ENCODE results near the gene LRP1B.

DNA sequence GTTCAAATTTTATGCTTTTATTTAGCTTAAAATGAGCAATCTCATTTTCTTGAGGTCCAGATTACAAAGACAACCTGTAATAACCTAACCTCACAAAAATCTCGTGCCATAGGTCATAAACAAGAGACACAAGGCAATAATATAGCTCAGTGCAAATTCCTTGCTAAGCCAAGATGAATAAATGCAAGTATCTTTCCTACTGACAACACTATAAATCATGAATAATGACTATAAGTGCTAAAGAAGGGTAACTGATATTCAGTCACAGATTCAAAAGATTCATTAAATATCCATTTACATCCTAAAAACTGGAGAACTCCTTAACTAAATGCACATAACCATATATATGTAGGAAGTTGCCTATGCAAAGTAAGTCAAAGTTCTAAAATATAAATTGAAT, 1641.6 kb downstream of the LRP1B start:
- TF ChIP-seq, protein P1, sequence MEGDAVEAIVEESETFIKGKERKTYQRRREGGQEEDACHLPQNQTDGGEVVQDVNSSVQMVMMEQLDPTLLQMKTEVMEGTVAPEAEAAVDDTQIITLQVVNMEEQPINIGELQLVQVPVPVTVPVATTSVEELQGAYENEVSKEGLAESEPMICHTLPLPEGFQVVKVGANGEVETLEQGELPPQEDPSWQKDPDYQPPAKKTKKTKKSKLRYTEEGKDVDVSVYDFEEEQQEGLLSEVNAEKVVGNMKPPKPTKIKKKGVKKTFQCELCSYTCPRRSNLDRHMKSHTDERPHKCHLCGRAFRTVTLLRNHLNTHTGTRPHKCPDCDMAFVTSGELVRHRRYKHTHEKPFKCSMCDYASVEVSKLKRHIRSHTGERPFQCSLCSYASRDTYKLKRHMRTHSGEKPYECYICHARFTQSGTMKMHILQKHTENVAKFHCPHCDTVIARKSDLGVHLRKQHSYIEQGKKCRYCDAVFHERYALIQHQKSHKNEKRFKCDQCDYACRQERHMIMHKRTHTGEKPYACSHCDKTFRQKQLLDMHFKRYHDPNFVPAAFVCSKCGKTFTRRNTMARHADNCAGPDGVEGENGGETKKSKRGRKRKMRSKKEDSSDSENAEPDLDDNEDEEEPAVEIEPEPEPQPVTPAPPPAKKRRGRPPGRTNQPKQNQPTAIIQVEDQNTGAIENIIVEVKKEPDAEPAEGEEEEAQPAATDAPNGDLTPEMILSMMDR (conservative IDR thresholded peaks at IDR 0.05 in 1 of 2, IDR thresholded peaks at IDR 0.05 in 1 of 2; ENCODE audit: low read depth in 1 of 2, low read length in 2 of 2), result no peak
- no peak for TF ChIP-seq EZH2 (IDR thresholded peaks at IDR 0.05; ENCODE audit: low read length, missing control alignments)

All from fibroblast of lung (primary cell).